HG03439 (cell line): ENCODE data around the gene LRPPRC.
"Not testable (repeated sequence)": the region's sequence is repeated elsewhere in the genome, so short reads cannot be mapped to it uniquely, and the experiment has no call there.

ENCODE experiments used
- ATAC-seq: cut with Tn5 transposase; IDR thresholded peaks from one replicate; pipeline ENCODE4 v1.9.1; 2021; ENCODE audit warnings: mild to moderate bottlenecking, moderate library complexity; ENCODE audit not compliant: unreplicated experiment

The LRPPRC gene

GRCh38 chr2:43995733-43996533 lies at the start of gene LRPPRC:
LRPPRC (minus strand) TSS chr2:43995989; CDS start chr2:43995947, 42 bp downstream.
- ATAC-seq: peak; percentile 94

- no peak for ATAC-seq
Measured at GRCh38 chr2:44045061-44045460, 49.3 kb upstream of the LRPPRC start.

- ATAC-seq: peak; percentile 98
Measured at GRCh38 chr2:44044281-44044720, 48.5 kb upstream of the LRPPRC start.

- no peak for ATAC-seq
Measured at GRCh38 chr2:44040365-44040764, 44.6 kb upstream of the LRPPRC start.

GRCh38 chr2:44038277-44038676 lies 42.5 kb upstream of the LRPPRC start:
- no peak for ATAC-seq

- no peak for ATAC-seq
Measured at GRCh38 chr2:44037221-44037620, 41.4 kb upstream of the LRPPRC start.

GRCh38 chr2:44033947-44034346 lies 38.2 kb upstream of the LRPPRC start:
- ATAC-seq: no peak

GRCh38 chr2:44027076-44027475 lies 31.3 kb upstream of the LRPPRC start:
- not testable (repeated sequence) for ATAC-seq

GRCh38 chr2:44016282-44016681 lies 20.5 kb upstream of the LRPPRC start:
- ATAC-seq: no peak

- ATAC-seq: no peak
Measured at GRCh38 chr2:44015239-44015638, 19.4 kb upstream of the LRPPRC start.

- ATAC-seq: not testable (repeated sequence)
Measured at GRCh38 chr2:44013205-44013604, 17.4 kb upstream of the LRPPRC start.

GRCh38 chr2:44010266-44010665 lies 14.5 kb upstream of the LRPPRC start:
- no peak for ATAC-seq

- ATAC-seq: no peak
Measured at GRCh38 chr2:44009136-44009735, 13.4 kb upstream of the LRPPRC start.

GRCh38 chr2:44005846-44006245 lies 10.1 kb upstream of the LRPPRC start:
- ATAC-seq: no peak

GRCh38 chr2:44004735-44005602 lies 9.2 kb upstream of the LRPPRC start:
- no peak for ATAC-seq

- ATAC-seq: no peak
Measured at GRCh38 chr2:44001716-44002115, 5.9 kb upstream of the LRPPRC start.

- no peak for ATAC-seq
Measured at GRCh38 chr2:43998263-43998662, 2.5 kb upstream of the LRPPRC start.

- ATAC-seq: no peak
Measured at GRCh38 chr2:43993437-43993836, 2.4 kb downstream of the LRPPRC start.

- ATAC-seq: no peak
Measured at GRCh38 chr2:43989545-43989944, 6.2 kb downstream of the LRPPRC start.

- ATAC-seq: no peak
Measured at GRCh38 chr2:43986600-43986999, 9.2 kb downstream of the LRPPRC start.

GRCh38 chr2:43985359-43985758 lies 10.4 kb downstream of the LRPPRC start:
- ATAC-seq: no peak
